Ammon's horn (tissue), 1 donor: ENCODE results near the gene CFAP77.

Experiments
- DNase-seq: peaks from one replicate; pipeline ENCODE4 v3.0.0-alpha.2; 2016; ENCODE audit warnings: low spot score

The CFAP77 gene

DNA sequence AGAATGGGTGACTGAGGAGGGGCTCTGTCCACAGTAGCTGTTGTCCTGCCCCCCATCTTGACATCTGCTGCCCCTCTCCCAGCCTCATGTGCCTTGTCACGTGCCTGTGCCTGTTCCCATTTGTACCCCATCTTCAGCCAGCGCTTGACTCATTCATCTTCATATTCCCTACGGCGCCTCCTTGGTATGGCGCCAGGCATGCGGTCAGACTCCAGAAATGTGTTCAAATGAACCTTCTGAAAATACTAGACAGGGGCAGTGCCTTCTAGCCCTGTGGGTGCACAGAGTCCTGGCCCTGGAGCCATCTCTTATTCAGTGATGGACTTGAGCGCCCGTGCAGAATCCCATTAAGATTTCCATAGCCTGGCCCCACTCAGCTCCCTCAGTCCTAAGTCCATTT, 46.2 kb downstream of the CFAP77 start:
- DNase-seq, result no peak

DNA sequence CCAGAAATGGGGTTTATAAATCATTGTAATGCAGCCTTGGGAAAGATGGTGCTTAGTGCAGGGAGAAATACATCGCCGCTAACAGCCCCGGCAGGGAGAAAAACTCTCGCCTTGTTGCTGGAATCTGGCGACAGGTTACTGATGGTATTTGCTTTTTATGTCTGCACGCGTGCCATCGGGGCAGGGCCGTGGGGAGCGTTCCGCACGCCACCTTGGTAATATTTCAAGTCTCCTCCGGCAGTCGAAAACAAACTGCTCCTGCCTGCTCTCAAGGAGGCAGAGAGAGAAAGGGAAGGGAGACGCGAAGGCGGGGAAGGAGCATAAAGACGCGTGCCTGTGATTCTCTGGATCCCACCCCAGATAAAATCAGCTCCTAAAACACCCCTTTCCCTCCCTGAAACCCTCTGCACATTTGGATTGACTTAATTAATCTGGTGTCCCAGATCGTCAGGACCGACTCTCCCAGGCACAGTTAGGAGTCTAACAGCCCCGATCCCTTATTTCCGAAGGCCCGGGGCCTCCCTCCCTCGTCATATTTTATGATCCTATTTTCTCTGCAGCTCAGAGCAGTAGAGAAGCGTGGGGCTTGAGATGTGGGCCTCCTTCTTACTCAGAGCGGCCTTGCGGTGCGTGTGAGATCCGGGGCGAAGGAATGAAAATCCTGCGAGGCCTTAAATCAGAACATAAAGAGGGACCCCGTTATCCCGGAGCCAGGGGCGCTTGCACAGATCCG, 47.7 kb downstream of the CFAP77 start:
- DNase-seq, result no peak

DNA sequence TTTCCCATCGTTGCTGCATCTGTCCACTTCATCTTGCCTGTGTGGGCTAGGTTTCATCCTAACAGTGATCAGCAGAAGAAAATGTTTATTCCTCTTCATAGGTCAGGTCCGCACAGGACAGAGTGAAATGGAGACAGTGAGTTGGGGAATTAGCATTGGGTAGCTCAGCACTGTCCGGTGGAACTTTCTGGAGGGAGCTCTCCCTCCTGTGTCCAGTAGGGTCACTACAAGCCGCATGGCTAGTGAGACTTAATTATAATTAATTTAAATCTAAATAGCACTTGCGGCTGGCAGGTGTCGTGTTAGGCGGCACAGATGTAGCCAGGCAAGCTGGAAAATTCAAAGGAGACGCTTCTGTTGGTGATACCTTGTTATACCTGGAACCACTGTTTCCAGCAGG, 48.4 kb downstream of the CFAP77 start:
- no peak for DNase-seq

DNA sequence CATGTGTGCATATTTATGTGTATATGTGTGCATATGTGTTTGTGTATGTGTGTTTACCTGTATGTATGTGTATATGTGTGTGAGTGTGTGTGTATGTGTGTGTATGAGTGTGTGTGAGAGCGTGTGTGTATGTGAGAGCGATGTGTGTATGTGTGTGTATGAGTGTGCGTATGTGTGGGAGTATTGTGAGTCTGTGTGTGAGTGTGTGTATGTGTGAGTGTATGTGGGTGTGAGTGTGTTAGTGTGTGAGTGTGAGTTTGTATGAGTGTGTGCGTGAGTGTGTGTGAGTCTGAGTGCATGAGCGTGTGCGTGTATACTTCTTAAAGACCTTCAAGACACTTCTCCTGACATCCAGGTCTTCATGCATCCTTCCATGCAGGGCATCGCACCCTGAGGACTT, 49.6 kb downstream of the CFAP77 start:
- DNase-seq, result no peak

DNA sequence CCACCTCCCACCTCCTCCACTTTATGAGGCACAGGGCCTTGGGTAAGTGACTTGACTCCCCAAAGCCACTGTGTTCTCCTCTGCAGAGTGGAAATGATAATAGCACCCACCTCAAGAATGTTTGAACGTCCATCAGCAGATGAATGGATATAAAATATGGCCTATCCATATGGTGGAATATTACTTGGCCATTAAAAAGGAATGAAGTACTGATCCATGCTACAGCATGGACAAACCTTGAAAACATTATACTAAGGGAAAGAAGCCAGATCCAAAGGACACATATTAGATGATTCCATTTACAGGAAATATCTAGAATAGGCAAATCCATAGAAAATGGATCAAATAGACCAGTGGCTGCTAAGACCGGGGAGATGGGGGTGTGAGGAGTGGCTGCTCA, 50.2 kb downstream of the CFAP77 start:
- DNase-seq, result no peak

DNA sequence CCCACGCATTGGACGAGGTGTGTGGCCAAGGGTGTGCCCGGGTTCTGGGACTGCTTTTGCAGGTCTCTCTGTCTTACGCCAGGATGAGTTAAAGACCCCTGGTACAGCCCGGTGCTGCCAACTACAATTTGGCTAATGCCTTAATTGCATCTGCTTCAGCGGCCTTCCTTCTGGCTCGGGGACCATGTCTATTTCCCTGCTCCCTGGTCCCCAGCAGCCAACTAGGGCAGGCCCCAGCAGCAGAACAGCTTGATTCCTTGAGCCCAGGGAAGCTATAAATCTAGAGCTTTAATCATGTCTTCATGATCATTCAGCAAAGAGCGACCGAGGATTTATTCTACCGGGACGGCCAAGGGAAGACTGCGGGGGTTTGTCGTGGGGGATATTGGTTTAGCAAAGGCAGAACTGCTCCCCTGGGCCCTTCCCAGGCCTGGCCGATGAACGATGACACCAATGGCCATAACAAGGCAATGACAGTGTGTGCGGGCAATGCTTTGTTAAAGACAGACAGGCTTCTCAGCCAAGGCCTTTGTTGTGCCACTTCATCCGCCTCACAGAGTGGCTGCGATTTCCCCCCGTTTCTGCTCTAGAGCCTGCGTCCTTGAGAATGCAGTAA, 51.4 kb downstream of the CFAP77 start:
- DNase-seq, result no peak

DNA sequence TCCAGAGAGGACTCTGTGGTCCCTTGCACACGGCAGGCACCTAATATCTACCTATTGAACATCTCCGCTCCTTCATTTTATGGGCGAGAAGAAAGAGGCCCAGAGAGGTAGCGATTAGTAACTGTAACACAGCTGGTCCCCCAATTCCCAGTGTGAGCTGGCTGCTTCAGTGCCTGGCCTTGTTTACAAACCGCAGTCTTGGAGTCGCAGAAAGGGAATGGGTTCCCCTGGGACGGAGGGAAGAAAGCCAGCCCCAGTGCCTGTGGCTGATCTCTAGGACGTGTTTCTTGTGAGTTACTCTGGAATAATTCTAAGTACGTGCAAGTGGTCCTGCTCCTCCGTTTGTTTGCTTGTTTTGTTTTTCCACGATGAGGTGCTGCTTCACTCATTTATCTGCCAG, 52.0 kb downstream of the CFAP77 start:
- no peak for DNase-seq

DNA sequence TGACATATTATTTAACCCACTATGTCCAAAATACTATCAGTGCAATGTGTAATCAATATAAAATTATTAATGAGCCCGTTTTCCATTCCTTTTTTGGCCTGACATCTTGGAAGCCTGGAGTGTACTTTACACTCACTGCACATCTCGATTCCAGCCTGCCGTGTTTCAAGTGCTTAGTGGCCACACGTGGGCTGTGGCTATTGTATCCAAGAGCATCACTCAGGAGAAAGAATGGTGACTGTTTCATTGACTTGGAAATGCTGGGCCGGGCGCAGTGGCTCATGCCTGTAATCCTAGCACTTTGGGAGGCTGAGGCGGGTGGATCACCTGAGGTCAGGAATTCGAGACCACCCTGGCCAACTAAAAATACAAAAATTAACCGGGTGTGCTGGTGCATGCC, 54.5 kb downstream of the CFAP77 start:
- no peak for DNase-seq

DNA sequence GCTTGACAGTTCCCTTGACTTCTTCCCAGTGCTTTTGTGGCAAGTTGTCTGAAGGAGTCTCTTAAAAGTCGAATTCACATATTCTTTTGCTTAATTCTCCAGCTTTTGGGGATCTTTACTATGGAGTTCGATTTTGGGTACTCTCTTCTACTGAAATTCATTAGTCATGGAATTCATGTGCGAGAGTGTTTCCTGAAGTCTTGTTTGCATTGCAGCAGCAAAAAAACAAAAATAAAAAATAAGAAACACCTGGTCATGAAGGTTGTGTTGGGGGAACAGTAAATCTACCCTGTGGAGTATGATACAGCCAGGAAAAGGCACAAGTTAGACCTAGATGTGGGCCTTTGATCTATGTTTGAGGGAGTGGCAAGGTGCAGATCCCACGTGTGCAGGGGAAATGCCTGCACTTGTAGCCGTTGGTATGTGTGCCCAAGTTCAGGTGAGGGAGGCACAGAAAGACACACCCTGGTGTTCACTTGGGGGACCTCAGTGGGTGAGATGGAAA, 55.2 kb downstream of the CFAP77 start:
- no peak for DNase-seq

DNA sequence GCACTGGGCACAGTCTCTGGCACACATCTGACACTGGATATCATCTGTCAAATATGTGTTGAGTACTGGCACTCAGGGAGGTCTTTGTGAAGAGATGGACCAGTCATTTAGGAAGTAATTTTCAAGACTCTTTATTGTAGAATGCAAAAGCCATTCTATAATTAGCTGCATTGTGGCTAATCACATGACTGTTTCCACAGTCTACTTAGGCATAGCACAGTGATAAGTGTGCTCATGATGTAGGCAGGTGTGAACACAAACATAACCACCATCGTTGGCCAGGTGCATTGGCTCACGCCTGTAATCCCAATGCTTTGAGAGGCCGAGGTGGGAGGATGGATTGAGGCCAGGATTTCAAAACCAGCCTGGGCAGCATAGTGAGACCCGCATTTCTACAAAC, 62.2 kb downstream of the CFAP77 start:
- no peak for DNase-seq

DNA sequence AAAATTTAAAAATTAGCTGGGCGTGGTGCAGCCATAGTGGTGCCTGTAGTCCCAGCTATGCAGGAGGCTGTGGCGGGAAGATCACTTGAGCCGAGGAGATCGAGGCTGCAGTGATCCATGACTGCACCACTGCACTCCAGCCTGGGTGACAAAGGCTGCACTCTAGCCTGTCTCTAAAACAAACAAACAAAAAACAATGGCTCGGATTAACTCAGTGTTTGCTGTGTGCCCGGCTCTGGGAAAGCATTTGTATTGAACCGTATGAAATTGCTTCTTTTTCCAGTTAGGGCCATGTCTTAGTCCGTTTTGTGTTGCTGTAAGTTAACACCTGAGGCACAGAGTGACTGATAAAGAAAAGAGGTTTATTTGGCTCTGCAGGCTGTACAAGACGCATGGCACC, 62.6 kb downstream of the CFAP77 start:
- no peak for DNase-seq

DNA sequence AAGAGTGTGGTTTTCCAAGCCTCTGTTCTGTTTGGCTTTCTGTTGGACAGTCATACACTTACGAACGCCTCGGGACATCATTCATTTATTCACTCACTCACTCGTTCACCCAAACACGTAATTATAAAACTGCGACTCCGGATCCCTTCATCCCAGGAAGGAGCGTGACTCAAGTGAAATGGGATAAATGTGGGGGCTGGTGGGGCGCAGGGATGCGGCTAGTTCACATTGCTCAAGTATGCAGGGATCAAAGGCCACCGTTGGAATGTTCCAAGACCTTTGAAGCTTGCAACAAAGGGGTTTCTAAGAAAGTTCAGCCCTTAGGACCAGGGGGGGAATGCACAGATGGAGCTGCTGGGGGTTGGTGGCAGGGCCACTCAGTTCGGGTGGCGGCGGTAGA, 64.2 kb downstream of the CFAP77 start:
- DNase-seq, result no peak

DNA sequence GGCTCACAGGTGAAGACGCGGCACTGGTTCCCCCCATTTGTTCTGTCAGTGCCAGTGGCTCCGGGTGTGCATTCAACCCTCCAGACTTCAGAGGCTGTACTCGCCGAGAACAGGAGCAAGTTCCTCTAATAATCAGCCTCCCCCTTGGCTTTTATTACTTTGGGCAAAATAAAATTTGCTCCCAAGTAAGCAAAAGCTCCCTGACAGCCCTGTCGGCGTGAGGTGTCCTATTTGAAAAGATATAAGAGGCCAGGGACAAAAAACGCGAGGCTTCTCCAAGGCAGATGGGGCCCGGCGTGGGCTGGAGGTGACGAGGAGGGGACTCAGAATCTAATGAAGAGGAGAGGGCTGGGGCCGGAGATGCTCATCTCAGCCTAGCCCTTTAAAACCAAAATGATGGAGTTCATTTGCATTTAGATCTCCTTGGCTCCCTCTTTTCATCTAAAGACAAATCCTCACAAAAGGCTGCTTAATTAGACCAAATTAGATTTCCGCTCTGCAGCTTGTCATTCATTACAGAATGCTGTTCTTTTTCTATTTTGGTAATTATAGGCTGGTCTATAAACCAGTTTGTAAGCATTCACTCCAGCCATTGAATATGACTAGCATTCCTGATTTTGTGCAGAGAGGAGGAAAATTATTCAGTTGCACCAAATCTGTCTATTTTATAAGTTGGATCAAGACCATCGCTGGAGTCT, 68.5 kb downstream of the CFAP77 start:
- no peak for DNase-seq

DNA sequence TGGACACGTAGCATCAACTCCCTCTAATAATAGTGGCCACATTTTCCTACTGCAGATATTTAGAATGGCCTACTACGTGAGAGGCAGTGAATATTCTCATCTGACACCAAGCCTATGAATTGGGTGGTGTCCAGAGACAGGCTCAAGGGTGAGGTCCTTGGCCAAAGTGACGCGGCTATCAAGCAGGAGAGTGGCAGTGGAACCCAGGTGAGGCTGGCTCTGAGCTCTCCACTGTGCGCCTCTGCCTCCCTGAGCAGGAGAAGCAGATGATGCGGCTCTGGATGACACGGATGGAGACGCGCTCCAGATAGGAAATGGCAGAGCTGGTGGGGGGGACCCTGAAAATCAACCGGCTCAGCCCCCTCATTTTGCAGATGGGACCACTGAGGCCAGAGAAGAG, 69.7 kb downstream of the CFAP77 start:
- DNase-seq, result no peak

DNA sequence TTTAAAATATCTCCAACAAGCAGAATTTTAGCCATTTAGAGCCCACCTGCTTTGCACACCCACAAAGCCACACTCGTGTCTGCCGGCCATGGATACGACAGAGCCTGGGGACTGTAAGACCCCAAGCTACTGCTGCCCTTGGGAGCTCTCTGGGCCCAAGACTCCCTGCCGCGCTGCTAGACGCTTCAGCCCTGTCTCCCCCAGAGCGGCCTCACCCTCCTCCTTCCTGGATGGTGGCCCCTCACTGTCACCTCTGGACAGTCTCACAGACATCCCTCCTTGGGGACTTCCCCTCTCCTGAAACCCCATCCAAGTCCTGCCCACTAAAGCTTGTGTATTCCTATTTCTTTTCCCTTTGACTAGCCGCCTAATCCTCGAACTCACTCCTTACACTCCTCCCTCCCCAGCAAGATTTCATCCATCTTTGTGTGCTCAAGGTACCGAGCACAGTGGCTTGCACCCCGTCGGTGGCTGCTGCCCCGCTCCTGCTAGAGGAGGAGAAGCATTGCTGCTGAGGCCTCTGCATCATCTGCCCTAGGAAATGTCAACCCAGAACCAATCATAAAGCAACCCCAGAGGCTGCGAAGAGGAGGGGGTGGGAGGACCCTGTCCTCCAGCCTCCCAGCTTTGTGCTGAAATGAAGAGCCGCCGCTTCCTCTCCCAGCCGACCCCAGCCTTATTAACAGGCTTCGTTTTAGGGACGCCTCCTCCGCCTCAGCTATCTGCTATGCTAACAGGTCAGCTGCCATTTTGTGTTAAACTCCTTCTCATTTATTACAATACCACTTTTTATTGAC, 71.2 kb downstream of the CFAP77 start:
- DNase-seq, result no peak

DNA sequence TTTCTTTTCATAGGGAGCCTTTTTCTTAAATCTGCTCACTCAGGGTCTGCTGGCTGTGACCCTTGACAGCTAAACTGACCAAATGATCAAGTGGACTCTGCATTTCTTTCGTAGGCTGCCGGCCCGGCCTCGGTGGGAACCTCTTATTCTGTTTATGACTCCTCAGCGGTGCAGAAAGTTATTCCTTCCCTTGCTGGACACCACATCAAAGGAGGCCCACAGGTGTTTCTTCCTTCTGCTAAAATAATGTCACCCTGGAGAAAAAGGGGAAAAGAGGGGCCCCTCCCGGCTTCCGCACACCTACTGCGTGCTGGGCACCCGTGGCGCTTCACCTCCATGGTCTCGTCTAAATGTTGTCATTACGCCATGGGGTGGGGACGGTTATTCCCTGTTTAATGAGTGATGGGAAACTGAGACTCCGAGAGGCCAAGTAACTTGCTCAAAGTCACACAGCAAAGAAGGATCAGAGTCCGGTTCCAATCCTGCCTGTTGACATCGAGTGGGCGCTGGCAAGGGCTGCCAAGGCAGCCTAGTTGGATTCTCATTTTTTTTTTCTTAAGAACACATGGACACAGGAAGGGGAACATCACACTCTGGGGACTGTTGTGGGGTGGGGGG, 72.3 kb downstream of the CFAP77 start:
- no peak for DNase-seq

DNA sequence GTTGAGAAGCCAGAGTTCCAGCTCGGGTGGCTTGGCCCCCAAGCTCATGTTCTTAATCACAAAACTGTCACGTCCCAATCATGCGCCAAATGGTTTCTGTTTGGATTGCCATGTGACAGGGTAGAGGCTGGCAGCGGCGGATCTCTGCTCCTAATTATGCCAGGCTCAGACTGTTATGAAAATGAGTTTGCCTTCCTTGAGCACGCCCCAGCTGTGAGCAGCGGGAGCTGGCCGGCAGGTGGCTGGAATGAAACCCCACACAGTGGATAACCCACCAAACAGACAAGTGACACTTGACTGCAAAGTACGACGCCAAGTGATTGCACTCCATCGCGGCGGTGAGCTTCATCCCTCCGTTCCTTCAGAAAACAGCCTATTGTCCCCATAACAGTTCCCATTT, 75.4 kb downstream of the CFAP77 start:
- no peak for DNase-seq

DNA sequence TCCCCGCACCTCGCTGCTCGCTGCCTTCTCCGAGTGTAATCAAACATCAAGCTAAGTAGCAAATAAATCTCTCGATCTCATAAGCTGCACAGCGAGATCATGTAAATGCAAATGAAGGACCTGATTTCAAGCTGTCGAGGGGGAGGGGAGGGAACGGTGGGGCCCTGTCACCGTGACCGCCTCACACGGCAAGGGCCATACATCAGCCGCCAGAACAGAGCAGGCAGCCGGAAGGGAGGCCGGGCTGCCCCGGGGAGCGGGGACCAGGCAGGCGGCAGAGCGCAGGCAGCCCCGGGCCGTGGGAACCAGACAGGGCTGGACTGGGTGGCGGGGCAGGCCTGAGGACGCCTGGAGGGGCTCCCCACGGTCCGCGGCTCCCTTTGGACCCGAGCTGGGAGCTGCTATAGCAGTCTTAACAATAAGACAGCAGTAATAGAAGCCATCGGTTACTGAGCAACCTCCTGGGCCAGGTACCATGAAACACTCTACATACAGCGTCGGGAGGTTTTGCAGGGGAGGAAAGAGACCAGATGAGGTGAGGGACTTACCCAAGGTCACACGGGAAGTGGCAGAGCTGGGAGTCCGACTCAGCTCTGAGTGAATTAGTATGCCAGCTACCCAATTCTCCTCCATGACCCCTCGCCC, 76.8 kb downstream of the CFAP77 start:
- no peak for DNase-seq

DNA sequence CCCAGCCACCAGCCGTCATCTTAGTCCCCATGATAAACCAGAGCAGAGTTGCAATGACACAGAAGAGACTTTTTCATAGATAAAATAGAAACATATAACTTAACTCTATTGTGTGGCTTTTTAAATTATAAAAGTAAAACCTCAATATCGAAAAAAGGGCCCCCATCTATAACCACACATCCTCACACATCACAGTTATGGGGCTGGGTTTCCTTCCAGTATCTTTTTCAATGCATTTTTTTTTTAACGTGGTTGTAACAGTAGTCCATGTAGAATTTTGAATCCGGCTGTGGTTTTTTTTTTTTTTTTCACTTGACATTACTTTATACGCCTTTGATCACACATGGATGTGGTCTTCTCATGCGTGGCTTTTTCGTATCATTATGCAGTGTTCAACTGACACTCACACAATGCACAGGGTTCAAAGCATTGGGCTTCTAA, 77.4 kb downstream of the CFAP77 start:
- DNase-seq, result no peak

DNA sequence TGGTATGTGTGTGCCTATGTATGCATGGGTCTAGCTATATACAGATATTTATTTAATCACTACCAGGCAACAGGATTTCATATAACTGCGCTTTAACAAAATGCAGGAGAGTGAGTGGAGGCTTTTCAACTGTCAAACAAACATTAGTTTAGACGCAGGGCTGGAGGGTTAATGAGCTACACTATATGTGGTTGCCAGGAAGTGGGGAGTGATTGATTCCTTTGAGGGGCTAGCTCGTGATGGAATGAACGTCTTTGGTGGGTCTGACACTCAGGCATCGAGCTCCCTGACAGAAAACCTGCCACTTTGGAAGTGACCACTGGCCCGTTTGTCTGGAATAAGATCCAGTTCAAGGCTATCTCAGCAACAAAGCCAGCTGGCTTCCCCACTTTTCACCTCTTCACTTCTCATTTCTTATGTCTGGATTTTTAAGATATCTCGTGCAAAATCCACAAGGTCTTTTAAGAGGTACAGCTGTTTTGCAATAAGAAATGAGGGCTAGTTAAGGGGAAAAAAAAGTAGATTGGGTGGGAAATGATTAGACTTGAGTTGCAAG, 78.0 kb downstream of the CFAP77 start:
- DNase-seq, result no peak

DNA sequence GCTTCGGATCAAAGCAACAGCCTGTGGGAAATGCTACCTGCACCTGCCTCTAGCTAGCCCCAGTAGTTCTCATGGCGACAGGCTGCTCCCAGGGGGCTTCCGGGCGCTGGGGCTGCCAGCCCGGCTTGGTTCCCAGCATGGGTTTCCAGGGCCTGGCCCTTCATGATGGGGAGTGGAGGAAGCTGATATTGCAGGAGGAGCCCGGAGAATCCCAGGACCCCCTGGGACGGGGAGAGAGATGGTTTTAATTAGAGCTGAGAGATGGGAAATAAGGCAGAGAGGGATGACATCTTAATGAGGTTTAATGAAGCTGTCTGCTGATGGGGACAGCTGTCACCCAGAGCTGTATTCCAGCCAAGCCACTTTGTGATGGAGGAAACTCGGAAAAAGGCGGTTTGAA, 78.6 kb downstream of the CFAP77 start:
- DNase-seq, result no peak
